Small intestine (tissue), 7 donors: ENCODE data around the gene FGFBP1. TPM values are rescaled to one million over a fixed set of nuclear protein-coding genes. Genes with fewer than 3 reads are reported as not detected.

ENCODE experiments used
- DNase-seq, 2 donors: peaks; one replicate each; pipeline versions ENCODE4 v3.0.0 to v3.0.0-alpha.2; 2013
- FAIRE-seq: peaks from 2 replicates; lab custom pipeline; 2012; peaks lifted over from hg19 to GRCh38; lab: Jason Lieb, UNC
- H3K27ac ChIP-seq, 3 donors: one replicate each; pipeline ENCODE4 v1.5.1; 2013; ENCODE audit warnings: low read length in 2 of 3, mild to moderate bottlenecking in 2 of 3, control low read depth in 1 of 3, inconsistent platforms in 1 of 3, low read depth in 1 of 3, moderate library complexity in 1 of 3
- H3K27me3 ChIP-seq, 3 donors: one replicate each; pipeline ENCODE4 v1.6.1; 2013; ENCODE audit warnings: low read length in 3 of 3, inconsistent platforms in 1 of 3; ENCODE audit not compliant: control insufficient read depth in 3 of 3, insufficient read depth in 3 of 3
- H3K36me3 ChIP-seq, 3 donors: one replicate each; pipeline ENCODE4 v1.6.1; 2013; ENCODE audit warnings: low read length in 3 of 3, inconsistent platforms in 1 of 3, low read depth in 1 of 3, mild to moderate bottlenecking in 1 of 3, moderate library complexity in 1 of 3; ENCODE audit not compliant: control insufficient read depth in 3 of 3, insufficient read depth in 2 of 3
- H3K4me1 ChIP-seq, 3 donors: one replicate each; pipeline ENCODE4 v1.6.1; 2013; ENCODE audit warnings: low read length in 2 of 3, inconsistent platforms in 1 of 3, low read depth in 1 of 3, mild to moderate bottlenecking in 1 of 3, moderate library complexity in 1 of 3; ENCODE audit not compliant: control insufficient read depth in 3 of 3, insufficient read depth in 2 of 3
- H3K4me3 ChIP-seq, 3 donors: one replicate each; pipeline ENCODE4 v1.5.1; 2013; ENCODE audit warnings: low read length in 3 of 3, control low read depth in 1 of 3, inconsistent platforms in 1 of 3, low read depth in 1 of 3, mild to moderate bottlenecking in 1 of 3, moderate library complexity in 1 of 3
- H3K9me3 ChIP-seq, 2 donors: one replicate each; pipeline ENCODE4 v1.6.1; 2013; ENCODE audit warnings: low read depth in 1 of 2, low read length in 1 of 2; ENCODE audit not compliant: control insufficient read depth in 2 of 2, insufficient read depth in 1 of 2
- WGBS, 3 donors: extraction: QIAGEN DNeasy Blood & Tissue Kit; methylation state at CpG; one replicate each; pipeline ENCODE4 v1.1.7; 2013; 5-methylcytosine and 5-hydroxymethylcytosine counted together
- polyA plus RNA-seq, 4 donors: library from polyadenylated mRNA; stranded (reverse) in 3 of 4; unstranded in 1 of 4; fragments of 200-250 nt in 3 of 4; fragments of 120-200 nt in 1 of 4; gene quantifications; one replicate each; pipeline versions ENCODE4 v1.2.1 to v1.2.3, GENCODE V29; 2013
- donor health status: healthy with polysubstance abuse.
- donor health status: control.
- donor health status: control.
- donor health status: Bipolar disorder and iron deficiency.
- donor health status: healthy.

The FGFBP1 gene
- polyA plus RNA-seq, 4 donors: 0.89 to 4.7 (median 1.6) TPM; not detected in 1

- DNase-seq (peak in 1 of 2 donors; percentile 17), FAIRE-seq (no peak)
- Histone ChIP-seq H3K27me3 (peaks cover 0 to 4% (median 0%) of the 10 kb centered on the region in 3 donors), H3K27ac (no peak overlapping the region), H3K36me3 (no peaks in the 10 kb centered on the region), H3K4me1 (peaks cover 0 to 4% (median 3%) of the 10 kb centered on the region in 3 donors), H3K4me3 (no peak overlapping the region), H3K9me3 (peaks cover 0 to 3% of the 10 kb centered on the region in 2 donors)
- WGBS, 3 donors: 33 to 51% (median 43%) methylated on average over 2 of the region's 2 CpGs
Observed at GRCh38 chr4:15913631-15913970, 24.9 kb downstream of the FGFBP1 start.

- Histone ChIP-seq H3K36me3 (no peaks in the 10 kb centered on the region), H3K27me3 (peaks cover 0 to 4% (median 0%) of the 10 kb centered on the region in 3 donors), H3K9me3 (peaks cover 0 to 3% of the 10 kb centered on the region in 2 donors), H3K27ac (no peak overlapping the region), H3K4me3 (no peak overlapping the region), H3K4me1 (peaks cover 0 to 3% (median 3%) of the 10 kb centered on the region in 3 donors)
- FAIRE-seq (no peak), DNase-seq (no peak)
- WGBS, 3 donors: 66 to 75% (median 66%) methylated on average over 8 of the region's 8 CpGs
Observed at GRCh38 chr4:15912961-15913630, 25.4 kb downstream of the FGFBP1 start.

- Histone ChIP-seq H3K27ac (no peak overlapping the region), H3K4me1 (no peaks in the 10 kb centered on the region), H3K4me3 (no peak overlapping the region), H3K36me3 (no peaks in the 10 kb centered on the region), H3K9me3 (peaks cover 0 to 3% of the 10 kb centered on the region in 2 donors), H3K27me3 (peaks cover 0 to 4% (median 0%) of the 10 kb centered on the region in 3 donors)
- WGBS, 3 donors: 56 to 61% (median 56%) methylated on average over 7 of the region's 7 CpGs
- DNase-seq (no peak), FAIRE-seq (no peak)
Observed at GRCh38 chr4:15912236-15912635, 26.3 kb downstream of the FGFBP1 start.

- Histone ChIP-seq H3K9me3 (peaks cover 0 to 3% of the 10 kb centered on the region in 2 donors), H3K4me1 (no peaks in the 10 kb centered on the region), H3K4me3 (no peak overlapping the region), H3K36me3 (no peaks in the 10 kb centered on the region), H3K27me3 (peaks cover 0 to 7% (median 0%) of the 10 kb centered on the region in 3 donors), H3K27ac (no peak overlapping the region)
- WGBS, 3 donors: 85 to 87% (median 87%) methylated on average over 6 of the region's 6 CpGs
- no peak for FAIRE-seq
- no peak for DNase-seq
Observed at GRCh38 chr4:15910155-15910940, 28.2 kb downstream of the FGFBP1 start.

- no peak for DNase-seq
Observed at GRCh38 chr4:15907430-15907829, 31.1 kb downstream of the FGFBP1 start.

GRCh38 chr4:15906020-15906443, 32.5 kb downstream of the FGFBP1 start:
- FAIRE-seq (no peak), DNase-seq (peak in 1 of 2 donors; percentile 91)
- no peaks in the 10 kb centered on the region for H3K4me1 ChIP-seq
- H3K27me3 ChIP-seq: peaks cover 0 to 6% (median 0%) of the 10 kb centered on the region in 3 donors
- WGBS, 3 donors: 14 to 56% (median 35%) methylated on average over 22 to 25 of the region's 25 CpGs
- peak overlapping the region in 1 of 3 donors; percentile 60 for H3K27ac ChIP-seq
- no peak overlapping the region for H3K4me3 ChIP-seq
- H3K9me3 ChIP-seq: no peaks in the 10 kb centered on the region
- H3K36me3 ChIP-seq: no peaks in the 10 kb centered on the region

More at GRCh38 chr4:15907430-15907829, 31.1 kb downstream of the FGFBP1 start:
- FAIRE-seq: no peak
- Histone ChIP-seq H3K4me1 (no peaks in the 10 kb centered on the region), H3K9me3 (no peaks in the 10 kb centered on the region), H3K27me3 (peaks cover 0 to 7% (median 0%) of the 10 kb centered on the region in 3 donors), H3K4me3 (no peak overlapping the region), H3K27ac (no peak overlapping the region), H3K36me3 (no peaks in the 10 kb centered on the region)
- WGBS, 3 donors: 81 to 97% (median 92%) methylated on average over 1 of the region's 1 CpG

- Histone ChIP-seq H3K4me1 (no peaks in the 10 kb centered on the region), H3K4me3 (no peak overlapping the region)
- 78 to 94% (median 78%) methylated on average over 2 of the region's 2 CpGs for WGBS, 3 donors
Observed at GRCh38 chr4:15902746-15903145, 35.8 kb downstream of the FGFBP1 start.

GRCh38 chr4:15901998-15902397, 36.5 kb downstream of the FGFBP1 start:
- FAIRE-seq: no peak
- Histone ChIP-seq H3K27me3 (peaks cover 0 to 3% (median 0%) of the 10 kb centered on the region in 3 donors), H3K9me3 (no peaks in the 10 kb centered on the region), H3K4me1 (no peaks in the 10 kb centered on the region), H3K36me3 (no peaks in the 10 kb centered on the region), H3K4me3 (no peak overlapping the region), H3K27ac (no peak overlapping the region)
- WGBS, 3 donors: 62 to 84% (median 71%) methylated on average over 2 of the region's 2 CpGs
- DNase-seq: no peak

More at GRCh38 chr4:15902746-15903145, 35.8 kb downstream of the FGFBP1 start:
- no peak for FAIRE-seq
- Histone ChIP-seq H3K36me3 (no peaks in the 10 kb centered on the region), H3K27me3 (peaks cover 0 to 3% (median 0%) of the 10 kb centered on the region in 3 donors), H3K27ac (no peak overlapping the region), H3K9me3 (no peaks in the 10 kb centered on the region)
- DNase-seq: no peak
